IMR-90 (cell line): Measurements from ENCODE around the gene PLEKHH2. TPM values are rescaled to one million over a fixed set of nuclear protein-coding genes. Genes with fewer than 3 reads are reported as not detected.

Source experiments
- ATAC-seq: fragments of 200-7000 bp; cut with Tn5 transposase; 2 replicates; pipeline ENCODE4 v1.9.1; 2020; ENCODE audit warnings: low read depth, mild to moderate bottlenecking, moderate library complexity
- BruUV-seq: library from RNA; stranded (reverse); fragments of 400-500 nt; replicated peaks from 2 replicates; lab custom pipeline; 2021; lab: Mats Ljungman, UMichigan
- CTCF ChIA-PET: fragments of 300-600 bp; formaldehyde crosslinking; extraction: SDS; loops from one replicate; lab custom pipeline; 2021; ENCODE audit warnings: antibody characterized with exemption; lab: Yijun Ruan, JAX
- POLR2A ChIA-PET: fragments of 300-600 bp; sonication (Branson Sonifier 250); formaldehyde crosslinking; loops from one replicate; lab custom pipeline; 2022; ENCODE audit warnings: antibody characterized with exemption; ENCODE audit not compliant: unreplicated experiment; lab: Charles Lee
- DNase-seq: peaks from one replicate; pipeline ENCODE4 v3.0.0; 2013
- H2AFZ ChIP-seq: replicated peaks from 2 replicates; pipeline ENCODE3; 2013; ENCODE audit warnings: low read length, mild to moderate bottlenecking; ENCODE audit not compliant: poor library complexity
- H2AK5ac ChIP-seq: 2 replicates; pipeline ENCODE4 v1.6.1; 2013; ENCODE audit warnings: low read depth, low read length, inconsistent platforms
- H2AK9ac ChIP-seq: replicated peaks from 2 replicates; pipeline ENCODE3; 2013; ENCODE audit warnings: mild to moderate bottlenecking, low read depth, low read length, moderate library complexity; ENCODE audit not compliant: poor library complexity
- H2BK120ac ChIP-seq: 2 replicates; pipeline ENCODE4 v1.6.1; 2013; ENCODE audit warnings: low read depth, low read length, inconsistent platforms
- H2BK15ac ChIP-seq: 3 replicates; pipeline ENCODE4 v1.6.1; 2013; ENCODE audit warnings: low read depth, low read length, inconsistent platforms
- H2BK20ac ChIP-seq: 2 replicates; pipeline ENCODE4 v1.6.1; 2013; ENCODE audit warnings: low read depth, mild to moderate bottlenecking, inconsistent platforms, low read length, moderate library complexity
- H2BK5ac ChIP-seq: 2 replicates; pipeline ENCODE4 v1.6.1; 2013; ENCODE audit warnings: mild to moderate bottlenecking, low read depth, low read length, inconsistent platforms; ENCODE audit not compliant: poor library complexity, severe bottlenecking
- H3K14ac ChIP-seq: replicated peaks from 2 replicates; pipeline ENCODE4 v1.6.1; 2013; ENCODE audit warnings: low read depth, low read length, inconsistent platforms
- H3K18ac ChIP-seq: 2 replicates; pipeline ENCODE4 v1.6.1; 2013; ENCODE audit warnings: low read depth, low read length, control low read depth
- H3K23ac ChIP-seq: 2 replicates; pipeline ENCODE4 v1.6.1; 2013; ENCODE audit warnings: low read depth, low read length, inconsistent platforms
- H3K27ac ChIP-seq: 2 replicates; pipeline ENCODE4 v1.5.1; 2013; ENCODE audit warnings: mild to moderate bottlenecking, control low read depth, low read length; ENCODE audit not compliant: insufficient read depth
- H3K27me3 ChIP-seq: 2 replicates; pipeline ENCODE4 v1.6.1; 2013; ENCODE audit warnings: low read length; ENCODE audit not compliant: control insufficient read depth, insufficient read depth
- H3K36me3 ChIP-seq: 2 replicates; pipeline ENCODE4 v1.6.1; 2013; ENCODE audit warnings: low read length, mixed read lengths; ENCODE audit not compliant: control insufficient read depth, insufficient read depth
- H3K4ac ChIP-seq: 2 replicates; pipeline ENCODE4 v1.6.1; 2013; ENCODE audit warnings: low read depth, low read length, inconsistent platforms
- H3K4me1 ChIP-seq: 2 replicates; pipeline ENCODE4 v1.6.1; 2013; ENCODE audit warnings: low read length, mixed read lengths; ENCODE audit not compliant: control insufficient read depth, insufficient read depth
- H3K4me2 ChIP-seq: 2 replicates; pipeline ENCODE4 v1.6.1; 2013; ENCODE audit warnings: low read depth, mild to moderate bottlenecking, control low read depth, low read length, moderate library complexity
- H3K4me3 ChIP-seq: 2 replicates; pipeline ENCODE4 v1.5.1; 2013; ENCODE audit warnings: low read depth, mild to moderate bottlenecking, control low read depth, low read length, moderate library complexity; ENCODE audit not compliant: insufficient read depth
- H3K56ac ChIP-seq: 2 replicates; pipeline ENCODE4 v1.6.1; 2013; ENCODE audit warnings: low read length, inconsistent platforms; ENCODE audit not compliant: insufficient read depth; ENCODE audit errors: extremely low read depth
- H3K79me1 ChIP-seq, 2 experiments: 2 replicates each; pipeline ENCODE4 v1.6.1; 2013; ENCODE audit warnings: low read length in 2 of 2, inconsistent platforms in 1 of 2, low read depth in 1 of 2
- H3K9ac ChIP-seq: 2 replicates; pipeline ENCODE4 v1.6.1; 2013; ENCODE audit warnings: low read depth, low read length, control low read depth
- H3K9me1 ChIP-seq: 2 replicates; pipeline ENCODE4 v1.6.1; 2013; ENCODE audit warnings: low read length, inconsistent platforms; ENCODE audit not compliant: insufficient read depth
- H3K9me3 ChIP-seq: 2 replicates; pipeline ENCODE4 v1.6.1; 2013; ENCODE audit warnings: low read length; ENCODE audit not compliant: control insufficient read depth, insufficient read depth
- H4K20me1 ChIP-seq: 2 replicates; pipeline ENCODE4 v1.6.1; 2013; ENCODE audit warnings: low read length, inconsistent platforms; ENCODE audit not compliant: insufficient read depth
- H4K5ac ChIP-seq: 2 replicates; pipeline ENCODE4 v1.6.1; 2013; ENCODE audit warnings: mild to moderate bottlenecking, low read depth, low read length, control low read depth
- H4K8ac ChIP-seq, 2 experiments: 2 replicates each; pipeline ENCODE4 v1.6.1; 2013; ENCODE audit warnings: low read depth in 2 of 2, low read length in 2 of 2, control low read depth in 1 of 2, inconsistent platforms in 1 of 2
- H4K91ac ChIP-seq: 2 replicates; pipeline ENCODE4 v1.6.1; 2013; ENCODE audit warnings: low read depth, low read length, inconsistent platforms; ENCODE audit not compliant: insufficient read depth
- BHLHE40 ChIP-seq: fragments of 150-350 bp; IDR thresholded peaks from 2 replicates; pipeline ENCODE4 v1.6.1; 2016; ENCODE audit warnings: mild to moderate bottlenecking, low read depth, low read length
- CEBPB ChIP-seq: IDR thresholded peaks from 2 replicates; pipeline ENCODE4 v1.6.1; 2012; ENCODE audit warnings: low read depth, low read length, improper control_type of control experiment
- CHD1 ChIP-seq: IDR thresholded peaks from 2 replicates; pipeline ENCODE4 v1.6.1; 2012; ENCODE audit warnings: low read depth, low read length, improper control_type of control experiment
- CTCF ChIP-seq: conservative IDR thresholded peaks from 2 replicates; pipeline ENCODE4 v1.5.1; 2012; ENCODE audit warnings: mild to moderate bottlenecking, low read depth, low read length, improper control_type of control experiment
- FOS ChIP-seq: fragments of 150-350 bp; IDR thresholded peaks from 2 replicates; pipeline ENCODE4 v1.6.1; 2016; ENCODE audit warnings: low read depth, low read length
- MAFK ChIP-seq: IDR thresholded peaks from 2 replicates; pipeline ENCODE4 v1.6.1; 2012; ENCODE audit warnings: low read depth, low read length, improper control_type of control experiment
- MAZ ChIP-seq: IDR thresholded peaks from 2 replicates; pipeline ENCODE4 v1.6.1; 2012; ENCODE audit warnings: low read depth, mild to moderate bottlenecking, low read length, improper control_type of control experiment, moderate library complexity, borderline replicate concordance
- MXI1 ChIP-seq: IDR thresholded peaks from 2 replicates; pipeline ENCODE4 v1.6.1; 2012; ENCODE audit warnings: low read depth, mild to moderate bottlenecking, low read length, moderate library complexity, borderline replicate concordance
- NFE2L2 ChIP-seq: fragments of 150-350 bp; IDR thresholded peaks from 2 replicates; pipeline ENCODE4 v1.6.1; 2016; ENCODE audit warnings: low read depth, mild to moderate bottlenecking, low read length
- RAD21 ChIP-seq: IDR thresholded peaks from 2 replicates; pipeline ENCODE4 v1.6.1; 2012; ENCODE audit warnings: low read length, improper control_type of control experiment
- RCOR1 ChIP-seq: IDR thresholded peaks from 2 replicates; pipeline ENCODE4 v1.6.1; 2012; ENCODE audit warnings: mild to moderate bottlenecking, low read length, improper control_type of control experiment; ENCODE audit not compliant: insufficient replicate concordance
- RFX5 ChIP-seq: IDR thresholded peaks from 2 replicates; pipeline ENCODE4 v1.8.0; 2012; ENCODE audit warnings: low read depth, mild to moderate bottlenecking, low read length, moderate library complexity
- WGBS, 2 experiments: methylation state at CpG; one replicate each; pipeline versions ENCODE4 v1.1.5 to v1.1.7; 2013; ENCODE audit warnings: missing lambda C conversion rate in 2 of 2; ENCODE audit not compliant: insufficient read length in 1 of 2; ENCODE audit errors: extremely low coverage in 2 of 2; 5-methylcytosine and 5-hydroxymethylcytosine counted together
- dilution Hi-C: fragments of 300-500 bp; cut with HindIII; formaldehyde crosslinking; loops from one replicate; pipeline ENCODE4 v1.14.3; 2018; ENCODE audit warnings: low sequenced_read_pairs; ENCODE audit not compliant: unreplicated experiment
- in situ Hi-C: fragments of 300-500 bp; cut with MboI; formaldehyde crosslinking; loops from 3 replicates; pipeline ENCODE4 v1.14.3; 2019; ENCODE audit warnings: low sequenced_read_pairs, inconsistent platforms, mixed read lengths
- intact Hi-C: fragments of 100-400 bp; cut with micrococcal nuclease; formaldehyde crosslinking; loops from 2 replicates; pipeline ENCODE4 v1.10.0; 2022
- polyA plus RNA-seq, 3 experiments: library from polyadenylated mRNA; depleted of rRNA; stranded (reverse); fragments of >200 nt; gene quantifications; 2 replicates each; pipeline ENCODE4 v1.2.3, GENCODE V29; 2012; ENCODE audit warnings: low replicate concordance in 1 of 3
- total RNA-seq: library from RNA; depleted of rRNA; stranded (reverse); fragments of >200 nt; gene quantifications from 2 replicates; pipeline ENCODE4 v1.2.3, GENCODE V29; 2012

The PLEKHH2 gene
- total and polyA plus RNA-seq, 2 of the 4 experiments (the other 2 are of a cell fraction): 2.0 to 3.3 TPM

DNA sequence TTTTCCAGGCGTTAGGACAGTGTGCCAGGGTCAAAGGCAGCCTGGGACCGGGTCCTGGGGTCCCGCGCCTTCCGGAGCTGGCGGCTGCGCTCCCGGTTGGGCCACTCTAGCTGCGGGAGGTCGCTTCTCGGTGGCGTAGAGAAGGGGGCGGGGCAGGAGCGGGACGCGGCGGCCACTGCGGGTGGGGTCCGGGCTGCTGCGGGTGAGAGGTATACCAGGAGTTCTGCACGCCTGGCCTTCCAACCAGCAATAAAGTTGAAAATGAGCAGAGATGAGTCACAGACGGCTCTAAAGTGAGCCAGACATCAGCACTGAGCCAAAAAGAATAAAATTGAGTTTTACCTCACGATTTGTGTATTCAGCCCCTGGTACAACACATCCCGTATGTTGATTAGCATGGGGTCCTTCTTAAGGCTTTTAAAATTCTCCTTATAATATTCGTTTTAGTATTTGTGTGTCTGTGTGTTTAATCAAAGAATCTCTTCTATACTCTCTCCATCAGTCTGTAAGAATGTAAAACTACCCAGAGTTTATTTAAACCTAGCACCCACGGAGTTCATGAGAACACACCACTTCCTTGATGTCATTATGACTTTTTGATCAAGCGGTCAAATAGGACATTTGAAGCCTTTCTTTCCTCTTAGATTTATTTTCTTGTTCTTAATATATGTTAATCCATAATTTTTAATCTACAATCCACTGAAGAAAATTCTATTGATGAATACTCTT is 39.4 kb downstream of the PLEKHH2 start, which contains the start of gene C1GALT1C1L:
Gene C1GALT1C1L, minus strand, starts transcription at position 108 of the 729 bp plus-strand sequence. Its CDS starts 107 bp downstream, at position 1.
- CTCF ChIA-PET: interaction anchor here (0.6 to 1.4 kb wide), 2 partner anchors 11 to 121 kb away, joined by 3 read pairs; no protein-coding TSS in a partner anchor
- no peak within 1 kb of the TSS for H4K91ac ChIP-seq
- intact Hi-C loops: no loop called here
- H3K9me3 ChIP-seq: no peaks in the 10 kb centered on the region
- no peak within 1 kb of the TSS for H2AK9ac ChIP-seq
- in situ Hi-C loops: no loop called here
- no TSS peak for BruUV-seq
- H3K4ac ChIP-seq: peak within 1 kb of the TSS; percentile 42
- H2BK15ac ChIP-seq: no peak within 1 kb of the TSS
- WGBS, 2 experiments: 24% methylated on average over 13 of the region's 27 CpGs; no CpG with 5 or more reads in 1 of the 2 experiments
- dilution Hi-C loops: no loop called here
- H4K8ac ChIP-seq: peak within 1 kb of the TSS; percentile 17 to 47
- H3K9me1 ChIP-seq: no peaks in the 10 kb centered on the region
- H2AK5ac ChIP-seq: no peak within 1 kb of the TSS
- peak within 1 kb of the TSS; percentile 66 for H4K5ac ChIP-seq
- peak within 1 kb of the TSS; percentile 4; the same call in 1 of the 2 replicates for H2BK120ac ChIP-seq
- H3K27ac ChIP-seq: peak within 1 kb of the TSS; percentile 30
- peak within 1 kb of the TSS; percentile 35 for H3K14ac ChIP-seq
- no peaks in the 10 kb centered on the region for H3K4me1 ChIP-seq
- no peaks in the 10 kb centered on the region for H3K79me1 ChIP-seq
- peak within 1 kb of the TSS; percentile 50; the same call in 1 of the 2 replicates for H3K18ac ChIP-seq
- H3K36me3 ChIP-seq: no peaks in the 10 kb centered on the region
- peak; percentile 66 for DNase-seq
- no peaks in the 10 kb centered on the region for H4K20me1 ChIP-seq
- H2BK5ac ChIP-seq: no peak within 1 kb of the TSS
- peak; percentile 87 for ATAC-seq
- H3K4me2 ChIP-seq: peak within 1 kb of the TSS; percentile 78
- 0 out of 2 replicates have a peak within 1 kb of the TSS, but pooled peaks have one; percentile 5 for H3K56ac ChIP-seq
- H3K9ac ChIP-seq: peak within 1 kb of the TSS; percentile 61
- H3K4me3 ChIP-seq: peak within 1 kb of the TSS; percentile 58
- no peaks in the 10 kb centered on the region; the same call in 1 of the 2 replicates for H3K27me3 ChIP-seq
- TF ChIP-seq RAD21: no peak
- TF ChIP-seq CTCF: no peak
- no peak for TF ChIP-seq NFE2L2
- TF ChIP-seq MXI1: no peak
- no peak for TF ChIP-seq MAFK
- TF ChIP-seq CHD1: no peak
- TF ChIP-seq MAZ: no peak
- TF ChIP-seq BHLHE40: no peak
- no peak for TF ChIP-seq CEBPB
- no peak for TF ChIP-seq FOS
- no peak for TF ChIP-seq RCOR1
- no peak for TF ChIP-seq RFX5
- H3K23ac ChIP-seq: peak within 1 kb of the TSS; percentile 55; the same call in 1 of the 2 replicates
- POLR2A ChIA-PET: no interaction called here
- no peak within 1 kb of the TSS for H2BK20ac ChIP-seq
- H2AFZ ChIP-seq: peak within 1 kb of the TSS; percentile 83
